ENCODE results near the gene TMEM51. TPM values are rescaled to one million over a fixed set of nuclear protein-coding genes. Genes with fewer than 3 reads are reported as not detected.

The TMEM51 gene
- total and polyA plus RNA-seq, 9 of the 15 experiments (the other 6 are each of a cell fraction or from before 2014, with no cell fraction given) = 0.06 to 1.4 (median 0.58) TPM

DNA sequence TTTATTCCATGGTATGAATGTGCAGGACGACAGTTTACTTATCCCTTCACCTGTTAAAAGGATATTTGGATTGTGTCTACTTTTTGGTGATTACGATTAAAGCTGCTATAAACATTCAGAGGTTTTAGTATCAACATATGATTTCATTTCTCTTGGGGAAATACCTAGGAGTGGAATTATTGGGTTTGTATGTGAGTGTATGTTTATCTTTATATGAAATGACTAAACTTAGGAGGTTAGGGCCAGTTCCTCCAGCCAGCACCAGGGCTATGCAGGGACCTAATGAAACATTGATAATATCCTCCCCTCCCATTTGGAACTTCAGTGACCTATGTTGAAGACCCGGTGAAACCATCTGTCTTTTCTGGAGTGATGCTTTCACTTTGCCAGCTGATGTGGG lies 13.8 kb downstream of the TMEM51 start:
- no peak for FAIRE-seq
- in situ Hi-C loops (cut with MboI) = no loop called here
- 11% methylated on average over 3 of the region's 3 CpGs for whole genome bisulfite sequencing (ENCODE audit: insufficient coverage, low coverage, missing lambda C conversion rate)

More for the DNA sequence above, 13.8 kb downstream of the TMEM51 start:
- no TSS peak for BruUV-seq (replicated peaks)
- H3K9me1 ChIP-seq (ENCODE audit: control insufficient read depth, insufficient read depth, low read length) = no peaks in the 10 kb centered on the region
- DNase-seq (ENCODE audit: extremely low read depth in 1 of 4, low spot score in 3 of 4) = no peak
- no peaks in the 10 kb centered on the region for H3K79me2 ChIP-seq (ENCODE audit: control insufficient read depth, insufficient read depth, low read length)
- H3K27ac ChIP-seq (ENCODE audit: extremely low read depth, low read depth, low read length) = no peak overlapping the region
- H2AFZ ChIP-seq (ENCODE audit: low read depth, low read length) = no peak overlapping the region
- peaks cover 0 to 4% of the 10 kb centered on the region in 2 experiments; a peak in 2 of 5 replicates for H3K4me1 ChIP-seq (replicated peaks in 1 of 2; ENCODE audit: control insufficient read depth in 2 of 2, insufficient read depth in 2 of 2, low read length in 2 of 2)
- intact Hi-C loops (cut with micrococcal nuclease) = no loop called here
- H3K9ac ChIP-seq (ENCODE audit: insufficient read depth in 1 of 2, low read depth in 2 of 2, low read length in 2 of 2) = no peak overlapping the region
- H3K9me3 ChIP-seq (replicated peaks; ENCODE audit: control insufficient read depth, insufficient read depth, low read depth, low read length) = no peaks in the 10 kb centered on the region
- no peak overlapping the region for H3K4me3 ChIP-seq
- ATAC-seq = no peak
- no peak overlapping the region for H3K4me2 ChIP-seq (ENCODE audit: insufficient read depth, low read length)
- no peaks in the 10 kb centered on the region for H3K36me3 ChIP-seq (ENCODE audit: control insufficient read depth, insufficient read depth, low read length)
- ChIA-PET CTCF (ENCODE audit: low intra/inter-chr PET ratio) (no interaction called here), POLR2A (interaction anchor here (0.7 kb wide), 1 partner anchor 11 kb away, joined by 3 read pairs; no protein-coding TSS in a partner anchor)
- H3K27me3 ChIP-seq (ENCODE audit: control insufficient read depth in 2 of 2, insufficient read depth in 2 of 2, low read length in 2 of 2) = peaks cover 20 to 33% of the 10 kb centered on the region in 2 experiments; a peak in 3 of 5 replicates
- TF ChIP-seq FUS (optimal IDR thresholded peaks at IDR 0.05; ENCODE audit: low read depth, low read length) (no peak), HDAC1 (IDR thresholded peaks at IDR 0.05) (no peak), EZH2 (IDR thresholded peaks at IDR 0.05; ENCODE audit: borderline replicate concordance, low read depth, low read length) (no peak), FOXP1 (CRISPR knock-in tag; IDR thresholded peaks at IDR 0.05) (no peak), ZNF407 (IDR thresholded peaks at IDR 0.05; ENCODE audit: low read depth) (no peak), NEUROD1 (IDR thresholded peaks at IDR 0.05; ENCODE audit: borderline replicate concordance, low read depth, low read length, partially characterized antibody) (no peak), HLTF (IDR thresholded peaks at IDR 0.05) (no peak)
- H4K20me1 ChIP-seq (replicated peaks; ENCODE audit: control insufficient read depth, insufficient read depth, low read length) = no peaks in the 10 kb centered on the region
